ENCODE results near the gene HDAC9.

Gene HDAC9

GRCh38 chr7:18798088-18798906 is 302.7 kb downstream of the HDAC9 start:
- DNase-seq = no peak

GRCh38 chr7:18799899-18800298 is 304.4 kb downstream of the HDAC9 start:
- DNase-seq = no peak

GRCh38 chr7:18803923-18804322 is 308.4 kb downstream of the HDAC9 start:
- no peak for DNase-seq

GRCh38 chr7:18806177-18806576 is 310.6 kb downstream of the HDAC9 start:
- DNase-seq = no peak

GRCh38 chr7:18808026-18808425 is 312.5 kb downstream of the HDAC9 start:
- no peak for DNase-seq

GRCh38 chr7:18815261-18815960 is 319.9 kb downstream of the HDAC9 start:
- DNase-seq = no peak

- DNase-seq = no peak
Measured at GRCh38 chr7:18820981-18821380, 325.4 kb downstream of the HDAC9 start.

- DNase-seq = no peak
Measured at GRCh38 chr7:18821554-18821953, 326.0 kb downstream of the HDAC9 start.

GRCh38 chr7:18824157-18824556 is 328.6 kb downstream of the HDAC9 start:
- no peak for DNase-seq

- DNase-seq = no peak
Measured at GRCh38 chr7:18828260-18828993, 332.9 kb downstream of the HDAC9 start.

GRCh38 chr7:18828994-18829857 is 333.7 kb downstream of the HDAC9 start:
- DNase-seq = no peak

- peak; percentile 62 for DNase-seq
Measured at GRCh38 chr7:18829858-18830285, 334.3 kb downstream of the HDAC9 start.

GRCh38 chr7:18831419-18831818 is 335.9 kb downstream of the HDAC9 start:
- DNase-seq = peak; percentile 33

- DNase-seq = no peak
Measured at GRCh38 chr7:18831943-18832342, 336.4 kb downstream of the HDAC9 start.

- DNase-seq = no peak
Measured at GRCh38 chr7:18834577-18834976, 339.0 kb downstream of the HDAC9 start.

GRCh38 chr7:18835001-18835690 is 339.6 kb downstream of the HDAC9 start:
- DNase-seq = peak; percentile 55

GRCh38 chr7:18843979-18844378 is 348.4 kb downstream of the HDAC9 start:
- no peak for DNase-seq

- no peak for DNase-seq
Measured at GRCh38 chr7:18844735-18845134, 349.2 kb downstream of the HDAC9 start.

- DNase-seq = no peak
Measured at GRCh38 chr7:18845700-18846099, 350.2 kb downstream of the HDAC9 start.

- no peak for DNase-seq
Measured at GRCh38 chr7:18846765-18847215, 351.2 kb downstream of the HDAC9 start.

- DNase-seq = no peak
Measured at GRCh38 chr7:18849130-18849529, 353.6 kb downstream of the HDAC9 start.

- no peak for DNase-seq
Measured at GRCh38 chr7:18855796-18856195, 360.2 kb downstream of the HDAC9 start.

All from inflammatory macrophage treated with lipopolysaccharide for 4 hours (primary cell).